ENCODE results near the gene C11orf24. TPM values are rescaled to one million over a fixed set of nuclear protein-coding genes. Genes with fewer than 3 reads are reported as not detected.
A peak's percentile ranks its signal among the peaks of the same experiment; 100 is the strongest.

Gene C11orf24
- total RNA-seq, 2 experiments from 2014 or later: 38.0 to 40.7 TPM

DNA sequence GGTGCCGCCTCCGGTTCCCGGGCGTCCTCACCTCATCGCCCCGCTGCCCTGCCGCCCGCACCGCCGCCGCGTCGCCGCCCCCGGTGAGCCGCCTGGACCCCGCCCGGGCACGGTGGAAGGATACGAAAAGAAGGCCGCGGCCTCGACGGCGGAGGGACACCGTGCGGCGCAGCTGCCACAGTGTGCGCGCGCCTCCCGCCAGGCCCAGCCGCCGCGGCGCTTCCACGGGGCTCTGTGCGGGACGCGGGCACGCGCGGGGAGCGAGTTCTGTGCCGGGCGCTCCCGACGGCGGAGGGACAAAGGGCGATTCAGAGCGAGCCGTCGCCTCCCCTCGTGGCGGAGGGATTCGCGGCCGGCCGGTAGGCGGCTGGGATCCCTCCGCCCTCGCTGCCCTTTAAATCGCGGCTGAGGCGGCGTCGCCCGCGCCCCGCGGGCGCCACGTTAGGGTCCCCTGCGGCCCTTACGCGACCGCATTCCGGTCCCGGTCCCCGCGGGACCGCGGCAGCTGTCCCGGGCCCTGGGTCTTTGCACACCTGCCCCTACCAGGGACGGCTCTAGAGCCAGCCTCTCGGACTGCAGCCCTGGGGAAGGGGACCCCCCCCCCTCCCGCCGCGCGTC lies 58.1 kb downstream of the C11orf24 start:
- H3K9me3 Mint-ChIP-seq: no peaks in the 10 kb centered on the region
- H3K4me3 Mint-ChIP-seq: peak overlapping the region; percentile 55
- H3K4me1 Mint-ChIP-seq (ENCODE audit: low read depth): peaks cover 41% of the 10 kb centered on the region
- ChIA-PET CTCF (no interaction called here), POLR2A (no interaction called here)
- intact Hi-C loops (cut with micrococcal nuclease): no loop called here
- H3K27ac Mint-ChIP-seq: no peak overlapping the region
- TF ChIP-seq, protein P1, sequence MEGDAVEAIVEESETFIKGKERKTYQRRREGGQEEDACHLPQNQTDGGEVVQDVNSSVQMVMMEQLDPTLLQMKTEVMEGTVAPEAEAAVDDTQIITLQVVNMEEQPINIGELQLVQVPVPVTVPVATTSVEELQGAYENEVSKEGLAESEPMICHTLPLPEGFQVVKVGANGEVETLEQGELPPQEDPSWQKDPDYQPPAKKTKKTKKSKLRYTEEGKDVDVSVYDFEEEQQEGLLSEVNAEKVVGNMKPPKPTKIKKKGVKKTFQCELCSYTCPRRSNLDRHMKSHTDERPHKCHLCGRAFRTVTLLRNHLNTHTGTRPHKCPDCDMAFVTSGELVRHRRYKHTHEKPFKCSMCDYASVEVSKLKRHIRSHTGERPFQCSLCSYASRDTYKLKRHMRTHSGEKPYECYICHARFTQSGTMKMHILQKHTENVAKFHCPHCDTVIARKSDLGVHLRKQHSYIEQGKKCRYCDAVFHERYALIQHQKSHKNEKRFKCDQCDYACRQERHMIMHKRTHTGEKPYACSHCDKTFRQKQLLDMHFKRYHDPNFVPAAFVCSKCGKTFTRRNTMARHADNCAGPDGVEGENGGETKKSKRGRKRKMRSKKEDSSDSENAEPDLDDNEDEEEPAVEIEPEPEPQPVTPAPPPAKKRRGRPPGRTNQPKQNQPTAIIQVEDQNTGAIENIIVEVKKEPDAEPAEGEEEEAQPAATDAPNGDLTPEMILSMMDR (IDR thresholded peaks at IDR 0.05): no peak
- DNase-seq (peak; percentile 78), ATAC-seq (peak; percentile 53)
- H3K27me3 Mint-ChIP-seq: peaks cover 9% of the 10 kb centered on the region
- peaks cover 2% of the 10 kb centered on the region for H3K36me3 Mint-ChIP-seq (ENCODE audit: low read depth)

DNA sequence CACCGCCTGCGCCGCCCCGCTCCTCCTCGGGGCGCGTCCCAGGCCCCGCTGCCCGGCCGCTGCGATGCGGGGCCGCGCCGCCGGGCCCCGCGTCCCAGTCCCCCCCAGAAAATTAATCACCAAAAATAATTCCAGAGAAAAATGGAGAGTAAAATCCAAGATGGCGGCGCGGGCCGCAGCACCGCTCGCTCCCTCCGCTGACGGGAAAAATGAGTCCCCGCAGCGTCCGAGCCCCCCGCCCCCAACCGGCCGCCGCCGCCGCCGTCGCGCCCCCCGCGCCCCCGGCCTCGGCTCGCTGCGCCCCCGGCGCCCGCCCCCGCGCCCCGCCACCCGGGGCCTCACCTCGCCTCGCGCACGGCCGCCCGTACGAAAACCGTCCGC lies 58.6 kb downstream of the C11orf24 start, which contains the start of gene KMT5B:
Gene KMT5B (minus strand): TSS at position 162 of the 381 bp plus-strand sequence. CDS start 23,220 bp downstream, outside the sequence.
- Mint-ChIP-seq H3K4me3 (peak within 1 kb of the TSS; percentile 86), H3K27ac (peak within 1 kb of the TSS; percentile 82), H3K36me3 (ENCODE audit: low read depth) (peaks cover 2% of the 10 kb centered on the region), H3K27me3 (peaks cover 9% of the 10 kb centered on the region), H3K9me3 (no peaks in the 10 kb centered on the region), H3K4me1 (ENCODE audit: low read depth) (peaks cover 44% of the 10 kb centered on the region)
- ATAC-seq (peak; percentile 8), DNase-seq (peak; percentile 57)
- intact Hi-C loops (cut with micrococcal nuclease): no loop called here
- CTCF ChIA-PET: no interaction called here
- POLR2A ChIA-PET: no interaction called here
- TF ChIP-seq, protein P1 (IDR thresholded peaks at IDR 0.05): no peak

DNA sequence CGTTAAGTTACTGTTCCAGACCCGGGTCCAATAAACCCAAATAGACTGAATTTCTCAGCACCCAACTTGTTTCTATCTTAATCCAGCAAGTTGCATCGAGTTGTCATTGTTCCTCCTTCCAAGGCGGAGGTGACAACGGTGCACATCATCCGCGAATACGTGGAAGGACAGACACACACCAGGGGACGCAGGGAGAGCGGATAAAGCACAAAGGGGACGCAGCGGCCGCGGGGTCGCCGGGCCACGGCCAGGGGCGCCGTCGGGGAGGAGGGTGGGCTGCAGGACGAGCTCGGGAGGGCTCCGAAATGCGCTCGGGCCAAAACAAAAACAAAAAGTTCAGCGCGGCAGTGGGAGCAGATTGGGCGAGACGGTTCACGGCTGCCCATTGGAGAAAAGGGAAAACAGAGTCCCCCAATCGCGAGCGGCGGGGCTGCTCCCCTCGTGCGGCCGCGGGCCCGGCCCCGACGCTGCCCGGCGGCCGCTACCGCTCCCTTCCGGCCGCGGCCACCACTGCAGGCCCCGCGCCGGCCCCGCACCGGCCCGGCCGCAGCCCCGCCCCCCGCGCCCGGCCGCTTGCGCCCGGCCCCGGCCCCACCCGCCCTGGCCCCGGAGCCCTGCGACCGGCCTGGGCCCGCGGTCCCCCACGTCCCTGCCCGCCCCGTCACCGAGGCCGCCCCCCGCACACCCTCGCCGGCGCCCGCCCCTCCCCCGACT lies 59.2 kb downstream of the C11orf24 start:
- Mint-ChIP-seq H3K9me3 (no peaks in the 10 kb centered on the region), H3K4me1 (ENCODE audit: low read depth) (peaks cover 44% of the 10 kb centered on the region), H3K27me3 (peaks cover 9% of the 10 kb centered on the region), H3K27ac (peak overlapping the region; percentile 82), H3K4me3 (peak overlapping the region; percentile 86), H3K36me3 (ENCODE audit: low read depth) (peaks cover 2% of the 10 kb centered on the region)
- CTCF ChIA-PET: no interaction called here
- peak; percentile 73 for DNase-seq
- TF ChIP-seq, protein P1 (IDR thresholded peaks at IDR 0.05): no peak
- POLR2A ChIA-PET: interaction anchor here (0.5 kb wide), 1 partner anchor 1979 kb away, joined by 3 read pairs; no protein-coding TSS in a partner anchor
- ATAC-seq: peak; percentile 73
- intact Hi-C loops (cut with micrococcal nuclease): no loop called here

DNA sequence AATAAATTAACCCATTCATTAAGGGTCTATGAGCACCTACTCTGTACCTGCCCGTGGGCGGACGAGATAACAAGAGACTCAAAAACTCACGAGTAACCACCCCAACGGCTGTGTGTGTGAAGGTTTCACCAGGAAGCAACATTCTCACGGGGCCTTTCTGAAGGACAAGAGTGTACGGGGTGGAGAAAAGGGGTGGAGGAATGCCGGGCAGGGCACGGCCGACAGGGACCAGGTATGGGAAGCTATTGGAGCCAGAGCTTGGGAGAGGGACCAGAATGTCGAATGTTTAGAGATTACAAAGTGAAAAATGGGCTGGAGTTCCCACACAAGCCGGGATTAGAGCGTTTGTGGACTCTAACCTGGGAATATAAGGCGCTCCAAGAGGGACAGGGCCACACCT lies 60.2 kb downstream of the C11orf24 start:
- H3K27me3 Mint-ChIP-seq: peaks cover 9% of the 10 kb centered on the region
- peak overlapping the region; percentile 75 for H3K27ac Mint-ChIP-seq
- H3K4me1 Mint-ChIP-seq (ENCODE audit: low read depth): peaks cover 49% of the 10 kb centered on the region
- POLR2A ChIA-PET: interaction anchor here (0.5 to 1.3 kb wide), 2 partner anchors 18 to 153 kb away, joined by 3 read pairs; no protein-coding TSS in a partner anchor
- peaks cover 2% of the 10 kb centered on the region for H3K36me3 Mint-ChIP-seq (ENCODE audit: low read depth)
- TF ChIP-seq, protein P1 (IDR thresholded peaks at IDR 0.05): no peak
- CTCF ChIA-PET: interaction anchor here (0.8 to 1.2 kb wide), 3 partner anchors 9 to 19 kb away, joined by 3 read pairs; no protein-coding TSS in a partner anchor
- DNase-seq (peak; percentile 43), ATAC-seq (no peak)
- intact Hi-C loops (cut with micrococcal nuclease): no loop called here
- H3K9me3 Mint-ChIP-seq: no peaks in the 10 kb centered on the region
- H3K4me3 Mint-ChIP-seq: peak overlapping the region; percentile 86

Other genes with a start within 250 kb of the C11orf24 start
- gene NDUFS8, start 241.3 kb downstream of the C11orf24 start, total RNA-seq: 100 to 1,000 TPM; 105 to 109 TPM
- gene TCIRG1, start 232.9 kb downstream of the C11orf24 start, total RNA-seq: 100 to 1,000 TPM; 129 to 138 TPM
- 10 to 100 TPM; 15.8 to 16.7 TPM for gene CHKA, start 150.6 kb downstream of the C11orf24 start, total RNA-seq
- gene KMT5B, start 58.7 kb downstream of the C11orf24 start, total RNA-seq: 10 to 100 TPM; 16.9 to 17.9 TPM
- gene LRP5, start 40.6 kb upstream of the C11orf24 start, total RNA-seq: 10 to 100 TPM; 10.5 to 15.3 TPM
- 100 to 1,000 TPM in 1 of 2 experiments, 10 to 100 TPM in 1; 95.4 to 103 TPM for gene PPP6R3, start 188.8 kb upstream of the C11orf24 start, total RNA-seq

Measured in activated CD8-positive, alpha-beta T cell treated with anti-CD3 and anti-CD28 coated beads for 36 hours (primary cell).